ENCODE measurements around the gene GMPPA.

- TF ChIP-seq POLR2A (IDR thresholded peaks at IDR 0.05; ENCODE audit: low read depth) (no peak), CTCF (IDR thresholded peaks at IDR 0.05) (no peak), EP300 (IDR thresholded peaks at IDR 0.05) (no peak)
Observed at GRCh38 chr2:219532378-219532649, 33.6 kb downstream of the GMPPA start.

Data from esophagus muscularis mucosa (tissue), 4 donors.